NOMO-1 (cell line): ENCODE results near the gene RC3H2.

ENCODE experiments used
- DNase-seq, 2 experiments: peaks; one replicate each; lab custom pipeline; 2025; ENCODE audit not compliant: unreplicated experiment in 2 of 2; lab: John Stamatoyannopoulos, UW

RC3H2 gene

DNA sequence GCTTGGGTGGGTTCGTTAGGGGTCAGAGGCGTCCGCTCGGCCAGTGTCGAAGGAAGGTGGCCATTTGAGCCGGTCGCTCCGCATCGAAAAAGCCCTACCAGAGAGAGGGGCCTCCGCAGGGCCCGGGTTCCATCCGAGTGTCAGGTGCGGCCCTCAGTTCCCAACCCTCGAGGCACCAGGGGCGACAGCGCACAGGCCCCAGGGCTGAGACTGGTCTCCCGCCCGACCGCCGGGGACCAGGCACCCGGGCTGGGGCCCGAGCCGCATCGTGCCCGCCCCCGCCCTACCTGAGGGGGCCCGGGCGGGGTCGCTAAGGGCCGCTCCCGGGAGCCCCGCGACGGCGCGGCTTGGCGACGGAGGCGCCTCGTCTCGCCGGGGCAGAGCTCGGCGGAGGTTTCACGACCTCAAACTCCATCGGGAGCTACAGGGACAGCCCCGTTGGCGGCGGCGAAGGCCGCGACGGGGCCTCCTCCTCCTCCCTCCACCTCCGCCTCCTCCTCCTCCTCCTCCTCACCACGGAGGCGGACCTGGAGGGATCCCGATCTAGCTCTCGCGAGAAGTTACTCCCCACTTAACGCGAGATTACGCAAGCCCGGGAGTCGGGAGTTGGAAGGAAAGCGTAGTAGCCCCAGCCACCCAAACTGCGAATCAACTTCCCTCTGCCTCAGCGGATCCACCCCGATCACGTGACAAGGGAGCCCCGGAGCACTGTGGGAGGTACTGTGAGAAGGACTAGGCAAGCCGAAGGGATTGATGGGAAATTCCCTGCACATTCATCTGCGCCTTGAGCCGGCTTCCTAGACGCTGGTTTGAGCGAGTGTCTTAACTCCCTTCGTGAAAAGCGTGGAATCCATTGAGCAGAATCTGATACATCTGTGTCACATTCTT is at the start of gene RC3H2:
Gene RC3H2, minus strand, starts transcription at position 537 of the 888 bp plus-strand sequence. CDS start 7,850 bp downstream, outside the sequence.
- DNase-seq: peak; percentile 96 to 97

DNA sequence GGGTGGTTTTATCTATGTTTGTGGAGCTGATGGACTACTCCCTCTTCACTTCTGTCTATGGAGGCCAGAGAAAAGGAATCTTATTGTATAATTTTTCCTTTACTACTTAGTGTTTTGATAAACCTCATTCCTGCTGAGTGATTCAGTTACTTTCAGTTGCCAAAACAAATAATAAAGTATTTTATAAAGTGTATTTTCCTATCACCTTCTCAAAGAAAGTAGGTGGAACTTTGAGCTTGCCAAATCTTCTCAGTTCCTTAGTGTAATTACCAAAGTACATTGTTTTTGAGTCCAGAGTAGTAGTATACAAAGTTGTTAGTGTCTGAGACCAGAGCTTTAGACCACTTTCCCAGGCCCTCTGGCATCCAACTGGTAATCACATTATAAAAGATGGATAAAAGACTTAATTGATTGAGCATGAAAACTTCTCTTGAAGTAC is 49.1 kb upstream of the RC3H2 start:
- DNase-seq: no peak

- no peak for DNase-seq
Observed at GRCh38 chr9:122951056-122951455, 45.9 kb upstream of the RC3H2 start.

DNA sequence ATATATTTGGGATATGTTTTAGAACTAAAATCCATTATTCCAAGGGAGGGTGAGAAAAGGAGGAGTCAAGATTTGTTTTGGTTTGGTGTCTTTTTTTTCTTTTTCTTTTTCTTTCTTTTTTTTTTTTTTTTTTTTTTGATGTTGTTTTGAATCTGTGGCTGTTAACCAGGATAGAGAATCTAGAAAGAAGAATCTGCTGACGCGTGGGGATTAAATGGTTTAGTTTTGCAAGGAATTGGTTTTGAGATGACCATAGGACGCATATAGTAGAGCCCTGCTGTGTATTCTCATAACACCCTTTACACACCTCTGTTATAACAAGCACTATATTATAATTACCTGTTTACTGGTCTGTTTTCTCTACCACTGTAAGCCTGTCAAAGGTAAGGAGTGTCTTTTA is 45.1 kb upstream of the RC3H2 start:
- no peak for DNase-seq

- no peak for DNase-seq
Observed at GRCh38 chr9:122949696-122950095, 44.5 kb upstream of the RC3H2 start.

DNA sequence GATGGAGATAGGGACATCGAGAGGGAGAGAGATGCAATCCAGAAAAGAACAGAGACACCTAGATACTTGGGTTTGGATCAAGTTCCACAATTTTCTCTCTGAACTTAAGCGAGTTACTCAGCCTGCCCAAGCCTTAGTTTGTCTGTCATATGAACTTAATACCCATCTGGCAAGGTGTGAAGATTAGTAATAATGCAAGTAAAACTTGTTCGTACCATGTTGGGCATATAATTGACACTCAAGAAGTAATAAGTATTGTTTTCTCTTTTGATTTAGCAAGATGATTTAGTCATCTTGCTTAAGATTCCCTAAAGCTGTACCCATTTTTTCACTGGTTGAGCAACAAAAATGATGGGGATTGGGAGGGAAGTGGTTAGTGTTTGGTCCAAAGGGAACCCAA is 43.2 kb upstream of the RC3H2 start:
- no peak for DNase-seq

DNA sequence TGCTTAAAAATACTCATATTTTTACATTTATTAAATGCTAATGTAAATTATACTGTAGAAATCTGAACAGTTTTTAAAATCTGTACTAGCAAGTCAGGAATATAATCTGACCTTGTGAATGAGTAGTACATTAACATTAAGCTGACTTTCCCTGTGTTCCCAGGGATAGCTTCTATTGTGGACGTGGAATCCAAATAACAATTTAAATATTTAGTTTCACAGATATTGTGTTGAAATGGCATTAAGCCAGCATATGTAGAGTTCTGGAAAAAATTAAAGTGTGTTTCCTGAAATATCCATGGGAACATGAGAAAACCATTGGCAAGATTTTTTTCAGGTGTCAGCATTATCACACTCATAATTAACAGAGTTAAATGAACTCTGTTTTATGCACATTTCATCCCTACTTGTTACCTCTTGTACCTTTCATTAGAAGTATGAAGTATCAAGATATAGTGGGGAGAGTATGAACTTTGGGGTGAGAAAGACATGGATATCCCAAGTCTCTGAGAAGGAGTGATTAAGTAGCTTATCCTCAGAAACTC is 41.4 kb upstream of the RC3H2 start:
- DNase-seq: no peak

DNA sequence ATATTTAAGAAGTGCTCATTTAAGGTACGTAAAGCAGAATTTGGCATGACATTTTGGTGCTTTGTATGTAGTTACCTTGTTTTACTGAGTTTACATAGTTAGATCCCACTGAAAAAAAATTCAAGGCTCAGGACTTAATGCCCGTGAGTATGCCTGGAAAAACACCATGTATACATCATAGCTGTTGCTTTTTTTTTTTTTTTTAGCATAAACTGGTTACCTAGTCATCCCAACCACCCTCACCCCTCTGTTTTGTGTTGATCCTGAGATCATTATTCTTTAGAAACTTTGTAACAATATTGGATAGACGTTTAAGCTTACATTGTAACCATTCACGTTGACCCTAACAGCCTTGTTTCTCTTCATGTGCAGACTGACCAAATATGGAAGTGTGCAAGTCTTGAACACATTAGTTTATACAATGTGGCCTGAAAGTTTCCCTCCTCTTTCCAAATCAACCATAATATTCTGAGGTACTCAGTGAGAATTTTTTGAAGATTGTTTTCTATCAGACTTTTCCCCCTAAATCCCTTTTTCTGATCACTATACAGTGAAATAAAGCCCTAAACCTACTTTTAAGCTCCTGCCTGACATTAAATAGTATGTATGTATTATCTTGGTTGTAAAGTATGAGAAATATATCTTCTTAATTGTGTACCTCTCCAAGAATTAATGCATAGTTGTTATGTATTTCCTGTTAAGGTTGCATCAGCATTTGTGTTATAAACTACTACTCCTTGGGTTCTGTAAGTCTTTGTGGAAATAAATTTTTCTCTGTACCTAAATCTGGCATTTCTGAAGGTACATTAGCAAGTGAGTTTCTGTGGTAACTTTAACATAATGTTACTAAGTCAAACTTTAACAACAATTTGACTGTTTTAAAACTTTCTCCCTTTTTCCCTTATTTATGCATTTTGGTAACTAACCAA is 40.1 kb upstream of the RC3H2 start:
- no peak for DNase-seq

GRCh38 chr9:122941582-122942234 is 36.5 kb upstream of the RC3H2 start:
- no peak for DNase-seq

DNA sequence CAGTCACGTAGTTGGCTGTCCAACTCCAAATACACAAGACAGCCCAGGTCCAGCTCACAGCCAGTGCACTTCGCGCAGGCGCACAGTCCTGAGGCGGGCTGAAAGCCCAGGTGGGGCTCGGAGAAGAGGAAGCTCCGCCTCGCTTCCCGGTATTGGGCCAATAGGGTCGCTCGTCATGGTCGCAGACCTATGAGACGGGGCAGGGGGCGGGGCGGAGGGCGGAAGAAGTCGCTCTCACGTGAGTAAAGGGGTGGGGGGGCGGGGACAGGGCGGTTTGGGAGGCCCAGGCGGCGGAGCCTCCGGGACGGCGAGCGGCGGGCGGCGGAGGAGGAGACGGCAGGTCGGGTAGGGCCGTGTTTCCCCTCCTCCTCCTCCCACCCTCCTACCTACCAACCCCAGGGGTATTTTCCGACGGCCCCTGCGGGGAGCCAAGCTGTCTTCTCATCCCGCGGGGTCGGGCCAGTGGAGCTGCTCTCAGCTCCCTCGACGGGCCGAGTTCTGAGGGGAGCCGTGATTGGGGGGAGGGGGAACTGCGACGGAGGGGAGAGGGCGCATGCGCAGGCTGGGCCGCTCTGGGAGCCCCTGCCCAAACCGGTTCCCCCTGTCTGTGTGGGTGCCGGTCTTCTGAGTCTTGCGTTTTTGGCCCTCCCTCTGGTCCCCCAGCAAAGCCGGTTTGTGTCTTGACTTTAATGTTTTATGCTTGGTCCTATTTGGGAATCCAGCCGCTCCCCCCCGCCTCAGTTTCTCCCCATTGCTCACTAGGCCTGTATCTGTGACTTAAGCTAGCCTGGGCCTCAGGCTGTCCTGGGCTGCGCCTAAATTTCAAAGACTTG is 35.8 kb upstream of the RC3H2 start, which contains the start of gene RABGAP1:
Gene RABGAP1, plus strand, starts transcription at position 272 of the 833 bp plus-strand sequence. CDS start 16,040 bp downstream, outside the sequence.
- peak; percentile 90 to 95 for DNase-seq

- DNase-seq: no peak
Observed at GRCh38 chr9:122940454-122940748, 35.2 kb upstream of the RC3H2 start.

- DNase-seq: peak in 1 of 2 experiments; percentile 40
Observed at GRCh38 chr9:122939601-122940000, 34.4 kb upstream of the RC3H2 start.

GRCh38 chr9:122936883-122937282 is 31.7 kb upstream of the RC3H2 start:
- no peak for DNase-seq

DNA sequence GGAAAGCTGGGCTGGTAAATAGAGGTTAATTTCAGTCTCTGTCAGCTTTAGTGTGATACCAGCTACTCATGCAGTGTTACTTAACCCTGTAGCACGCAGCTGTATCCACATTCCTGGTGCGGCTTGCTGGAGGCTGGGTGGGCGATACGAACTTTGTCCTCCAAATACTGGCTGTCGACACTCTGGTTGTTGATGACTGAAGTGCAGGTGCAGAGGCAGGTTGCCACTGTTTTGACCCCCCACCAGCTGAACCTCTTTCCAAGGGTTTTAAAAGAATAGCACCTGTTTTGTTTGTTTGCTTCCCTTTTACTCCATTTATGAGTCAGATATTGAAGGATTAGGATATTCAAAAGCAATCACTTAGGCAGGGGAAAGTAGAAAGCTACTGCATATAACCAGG is 31.3 kb upstream of the RC3H2 start:
- DNase-seq: no peak

DNA sequence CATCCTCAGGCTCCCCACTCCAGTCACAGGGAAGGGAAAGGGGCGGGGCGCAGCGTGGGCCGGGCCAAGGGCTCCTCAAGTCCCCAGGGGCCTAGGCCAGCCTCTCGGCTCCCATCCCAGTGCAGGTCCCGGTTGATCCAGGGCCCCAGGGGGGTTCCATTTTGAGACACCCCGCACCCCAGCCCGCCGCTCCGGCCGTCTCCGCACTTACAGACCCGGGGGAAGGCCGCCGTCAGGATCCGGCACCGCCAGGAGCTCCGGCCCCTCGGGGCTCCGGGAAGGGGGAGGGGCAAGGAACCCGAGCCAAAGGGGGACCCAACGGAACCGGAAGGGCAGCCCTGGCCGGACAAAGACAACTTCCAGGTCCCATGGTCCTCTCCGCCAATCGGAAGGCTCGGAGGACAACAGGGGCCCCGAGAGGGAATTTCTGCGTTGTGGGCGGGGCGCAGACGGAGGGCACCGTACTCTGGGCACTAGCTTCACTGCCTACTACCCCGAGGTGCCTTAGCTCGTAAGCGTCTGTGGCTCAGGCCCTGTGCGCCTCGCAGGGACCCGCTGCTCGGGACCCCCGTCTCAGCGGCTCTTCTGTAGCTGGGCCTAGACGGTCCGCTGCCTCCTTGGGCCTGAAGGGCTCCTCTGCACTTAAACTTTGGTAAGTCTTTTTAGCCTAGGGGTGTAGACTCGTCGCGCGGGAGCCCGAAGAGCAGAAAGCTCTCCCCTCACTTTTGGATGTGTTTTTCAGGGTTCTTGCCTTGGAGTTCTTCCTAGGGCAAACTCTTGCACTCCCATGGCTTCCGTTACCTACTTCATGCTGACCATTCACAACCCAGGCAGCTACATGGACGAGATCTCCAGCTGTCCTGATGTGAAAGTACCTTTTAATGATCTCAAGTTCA is 26.3 kb upstream of the RC3H2 start, which contains the start of gene ZBTB26:
Gene ZBTB26, minus strand, starts transcription at position 287 of the 896 bp plus-strand sequence. CDS start 11,578 bp downstream, outside the sequence.
- peak; percentile 88 to 90 for DNase-seq

DNA sequence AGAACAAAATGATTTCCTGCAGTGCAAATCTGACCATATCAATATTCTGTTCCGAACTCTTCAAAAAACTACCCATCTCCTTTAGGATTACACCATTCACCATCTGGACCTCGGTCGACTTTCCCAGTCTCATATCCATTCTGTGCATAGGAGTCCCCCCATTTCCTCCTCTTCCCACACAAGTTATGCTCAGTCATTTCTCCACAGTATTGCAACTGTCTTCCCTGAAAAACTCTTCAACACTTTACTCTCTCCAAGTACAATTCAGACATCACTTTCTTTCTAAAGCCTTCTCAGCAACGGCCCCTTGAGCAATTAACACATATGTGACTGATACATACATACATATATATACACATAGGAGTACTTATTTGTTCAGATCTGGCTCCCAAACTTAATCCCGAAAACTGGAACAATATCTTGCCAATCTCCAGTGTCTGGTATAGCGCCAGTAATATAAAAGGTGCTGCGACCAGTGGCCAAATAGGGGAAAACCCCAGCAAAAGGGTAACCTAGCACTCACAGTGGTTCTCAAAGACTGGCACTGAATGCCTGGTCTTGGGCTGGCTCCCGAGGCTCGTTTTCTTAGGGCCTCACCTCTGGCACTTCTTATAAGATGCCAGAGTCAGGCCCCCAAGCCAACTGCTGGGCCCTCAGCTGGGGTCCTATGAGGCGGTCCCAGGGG is 25.5 kb upstream of the RC3H2 start:
- DNase-seq: peak; percentile 23 to 40

- DNase-seq: no peak
Observed at GRCh38 chr9:122929796-122930354, 24.7 kb upstream of the RC3H2 start.

- DNase-seq: no peak
Observed at GRCh38 chr9:122923947-122924346, 18.8 kb upstream of the RC3H2 start.
